ENCODE measurements around the gene FEZ2.

The FEZ2 gene

DNA sequence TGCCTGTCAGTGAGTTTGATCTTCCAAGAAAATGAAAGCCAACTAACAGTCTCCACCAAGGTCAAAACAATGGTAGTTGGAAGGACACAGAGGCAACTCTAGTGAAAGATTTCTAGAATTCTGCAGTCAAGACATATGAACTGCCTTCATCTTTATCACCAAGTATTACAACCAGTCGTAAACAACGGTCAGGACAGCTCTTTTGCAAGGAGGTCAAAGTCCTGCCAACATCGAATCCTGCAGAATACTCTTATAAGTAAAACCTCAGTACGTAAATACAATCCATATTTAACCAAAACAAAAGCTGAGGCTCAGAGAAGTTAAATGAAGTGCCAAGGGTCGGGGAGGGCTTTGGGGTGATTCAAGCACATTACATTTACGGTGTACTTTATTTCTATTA, 3.1 kb downstream of the FEZ2 start:
- in situ Hi-C loops (cut with MboI; ENCODE audit: low pct_unique_long_range_greater_than_20kb, low sequenced_read_pairs): no loop called here
- no peak for DNase-seq

DNA sequence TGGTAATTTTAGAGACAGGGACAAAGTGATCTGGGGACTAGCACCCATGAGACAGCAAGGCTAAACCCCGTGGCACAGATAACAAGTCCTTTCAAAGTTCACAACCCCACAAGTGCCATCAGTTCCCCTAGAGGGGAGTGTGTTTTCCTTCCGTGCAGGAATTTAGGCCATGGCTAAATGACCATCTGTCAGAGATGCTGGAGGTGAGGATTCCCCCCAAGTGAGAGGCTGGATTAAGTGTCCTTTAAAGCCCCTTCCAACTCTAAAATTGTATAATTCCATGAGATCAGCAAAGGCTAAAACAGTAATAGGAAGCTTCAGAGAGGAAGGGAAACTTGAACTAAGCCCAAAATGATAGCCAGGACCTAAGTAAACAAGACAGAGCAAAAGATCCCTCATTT, 8.7 kb downstream of the FEZ2 start:
- DNase-seq: no peak

GRCh38 chr2:36587556-36587955, 10.4 kb downstream of the FEZ2 start:
- DNase-seq: no peak
- in situ Hi-C loops (cut with MboI; ENCODE audit: low pct_unique_long_range_greater_than_20kb, low sequenced_read_pairs): no loop called here

More for the DNA sequence above, 8.7 kb downstream of the FEZ2 start:
- in situ Hi-C loops (cut with MboI; ENCODE audit: low pct_unique_long_range_greater_than_20kb, low sequenced_read_pairs): no loop called here

DNA sequence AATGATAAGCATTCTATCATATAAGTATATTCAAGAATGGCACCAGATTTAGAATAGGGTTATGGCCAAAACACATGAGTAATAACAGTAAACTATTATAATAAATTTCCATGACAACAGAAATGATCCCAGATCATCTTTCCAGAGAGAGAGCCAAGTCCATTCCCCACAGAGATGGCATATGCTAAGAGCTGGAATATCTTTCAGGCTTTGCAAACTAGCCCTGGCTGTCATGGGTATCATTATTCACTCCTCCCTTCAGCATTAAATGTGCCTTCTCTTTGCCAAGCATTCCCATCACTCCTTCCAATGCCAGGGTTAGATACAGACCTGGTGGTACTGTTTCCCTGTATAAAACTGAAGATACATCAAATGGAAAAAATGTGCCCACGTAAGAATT, 10.9 kb downstream of the FEZ2 start:
- DNase-seq: no peak
- in situ Hi-C loops (cut with MboI; ENCODE audit: low pct_unique_long_range_greater_than_20kb, low sequenced_read_pairs): no loop called here

DNA sequence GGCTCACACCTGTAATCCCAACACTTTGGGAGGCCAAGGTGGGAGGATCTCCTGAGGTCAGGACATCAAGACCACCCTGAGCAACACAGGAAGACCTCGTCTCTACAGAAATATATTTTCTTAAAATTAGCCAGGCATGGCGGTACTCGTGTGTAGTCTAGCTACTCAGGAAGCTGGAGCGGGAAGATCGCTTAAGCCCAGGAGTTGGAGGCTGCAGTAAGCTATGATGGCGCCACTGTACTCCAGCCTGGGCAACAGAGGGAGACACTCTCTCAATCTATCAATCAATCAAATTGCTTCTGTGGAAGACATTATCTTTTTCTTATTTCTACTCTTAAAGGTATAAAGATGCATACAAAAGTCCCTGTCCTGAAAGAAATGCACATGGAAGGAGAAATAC, 11.3 kb downstream of the FEZ2 start:
- no peak for DNase-seq
- in situ Hi-C loops (cut with MboI; ENCODE audit: low pct_unique_long_range_greater_than_20kb, low sequenced_read_pairs): no loop called here

- in situ Hi-C loops (cut with MboI; ENCODE audit: low pct_unique_long_range_greater_than_20kb, low sequenced_read_pairs): no loop called here
- DNase-seq: no peak
These were observed 13.7 kb downstream of the FEZ2 start for GRCh38 chr2:36584148-36584794.

DNA sequence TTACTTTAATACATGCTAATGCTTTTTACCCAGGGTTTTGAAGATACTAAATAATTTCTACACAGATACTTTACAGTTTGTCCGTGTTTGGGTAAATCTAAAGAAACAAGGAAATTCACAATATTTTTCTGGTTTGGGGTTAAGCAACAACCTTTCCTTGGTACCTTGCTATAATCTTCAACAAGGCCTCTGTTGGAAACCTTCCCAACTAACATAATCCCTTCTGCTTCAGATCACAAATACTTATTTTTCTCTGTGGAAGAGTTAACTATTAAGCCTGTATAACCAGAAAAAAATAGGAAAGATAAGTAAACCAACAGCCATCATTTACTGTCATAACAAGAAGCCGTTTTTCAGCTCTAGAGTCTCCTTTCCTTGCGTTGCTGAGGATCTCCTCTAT, 15.0 kb downstream of the FEZ2 start:
- in situ Hi-C loops (cut with MboI; ENCODE audit: low pct_unique_long_range_greater_than_20kb, low sequenced_read_pairs): no loop called here

GRCh38 chr2:36582538-36582937, 15.4 kb downstream of the FEZ2 start:
- DNase-seq: no peak
- in situ Hi-C loops (cut with MboI; ENCODE audit: low pct_unique_long_range_greater_than_20kb, low sequenced_read_pairs): no loop called here

More for the DNA sequence above, 15.0 kb downstream of the FEZ2 start:
- no peak for DNase-seq

GRCh38 chr2:36579297-36579664, 18.7 kb downstream of the FEZ2 start:
- no peak for DNase-seq
- in situ Hi-C loops (cut with MboI; ENCODE audit: low pct_unique_long_range_greater_than_20kb, low sequenced_read_pairs): no loop called here

DNA sequence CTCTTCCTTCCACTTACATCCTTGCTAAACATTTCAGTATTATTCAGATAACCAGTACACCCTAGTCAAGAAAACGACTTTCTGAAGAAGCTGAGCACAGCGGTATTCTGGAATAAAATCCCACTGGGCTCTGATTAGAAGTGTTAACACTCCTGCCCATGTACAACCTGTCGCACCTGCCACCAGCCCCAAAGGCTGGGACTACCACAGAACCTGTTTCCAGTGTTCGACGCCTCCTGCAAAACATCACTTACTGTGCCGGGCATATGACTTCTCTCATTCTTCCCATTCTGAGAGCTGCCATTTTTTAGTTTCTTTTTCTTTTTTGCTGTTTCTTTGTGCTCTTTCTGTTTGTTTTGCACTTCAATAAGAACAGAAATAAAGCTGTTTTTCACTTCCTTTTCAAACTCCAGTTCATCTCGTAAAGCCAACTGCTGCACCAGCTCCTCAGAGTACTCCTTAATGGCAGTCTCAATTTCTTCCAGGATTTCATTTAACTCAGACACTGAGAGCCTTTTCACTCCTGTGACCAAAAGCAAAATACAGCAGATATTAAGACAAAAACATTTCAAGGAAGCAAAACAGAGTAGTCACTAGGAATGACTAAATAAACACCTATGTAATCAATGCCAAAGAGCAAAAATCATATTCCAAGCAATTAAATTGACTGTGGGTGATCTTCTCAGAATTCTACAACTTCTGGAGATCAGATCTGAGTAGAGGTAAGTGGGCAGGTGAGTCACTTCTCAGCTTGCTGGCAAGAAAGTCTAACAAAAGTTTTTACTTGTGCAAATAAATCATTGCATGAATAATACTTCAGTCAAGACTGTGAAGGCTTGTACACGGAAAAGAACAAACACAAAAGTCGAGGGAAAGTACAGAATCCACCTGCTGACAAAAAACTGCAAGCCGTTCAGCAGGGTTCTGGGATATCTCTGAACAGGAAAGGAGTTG, 19.3 kb downstream of the FEZ2 start:
- in situ Hi-C loops (cut with MboI; ENCODE audit: low pct_unique_long_range_greater_than_20kb, low sequenced_read_pairs): no loop called here
- DNase-seq: no peak

- in situ Hi-C loops (cut with MboI; ENCODE audit: low pct_unique_long_range_greater_than_20kb, low sequenced_read_pairs): no loop called here
These were observed 20.1 kb downstream of the FEZ2 start for GRCh38 chr2:36577884-36578283.

GRCh38 chr2:36574560-36574959, 23.4 kb downstream of the FEZ2 start:
- DNase-seq: no peak
- in situ Hi-C loops (cut with MboI; ENCODE audit: low pct_unique_long_range_greater_than_20kb, low sequenced_read_pairs): no loop called here

More at GRCh38 chr2:36577884-36578283, 20.1 kb downstream of the FEZ2 start:
- no peak for DNase-seq

DNA sequence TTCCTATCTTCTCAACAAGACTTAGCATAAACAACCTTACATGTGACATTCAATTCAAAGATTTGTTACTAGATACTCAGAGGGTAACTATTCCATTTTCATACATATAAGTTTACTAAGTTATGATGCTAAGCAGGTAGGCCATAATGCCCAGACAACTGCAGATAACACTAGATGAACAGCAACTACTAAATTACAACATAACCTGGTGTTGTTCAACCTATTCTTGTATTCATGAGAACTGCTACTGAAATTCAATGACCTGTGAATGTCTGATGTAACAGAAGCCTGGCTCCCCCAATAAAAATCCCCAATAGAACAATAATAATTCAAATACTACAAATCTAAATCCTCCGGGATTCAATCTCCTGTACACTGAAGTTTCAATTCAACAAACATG, 24.8 kb downstream of the FEZ2 start:
- no peak for DNase-seq
- in situ Hi-C loops (cut with MboI; ENCODE audit: low pct_unique_long_range_greater_than_20kb, low sequenced_read_pairs): no loop called here

DNA sequence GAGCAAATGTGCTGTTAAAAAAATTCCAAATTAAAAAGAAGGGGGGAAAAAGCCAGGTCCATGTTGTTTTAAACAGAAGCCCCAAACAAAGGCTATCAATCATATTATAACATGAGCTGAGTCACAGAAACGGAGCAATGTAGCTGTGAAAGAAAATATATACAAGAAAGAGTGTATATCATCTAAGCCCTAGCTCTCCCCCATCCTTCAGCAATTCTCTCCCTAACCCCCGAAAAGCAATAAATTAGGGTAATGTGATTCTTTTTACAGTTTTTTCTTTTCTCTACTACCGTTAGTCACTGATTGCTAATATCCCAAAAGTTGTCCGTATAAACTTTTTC, 25.3 kb downstream of the FEZ2 start:
- DNase-seq: no peak
- in situ Hi-C loops (cut with MboI; ENCODE audit: low pct_unique_long_range_greater_than_20kb, low sequenced_read_pairs): no loop called here

DNA sequence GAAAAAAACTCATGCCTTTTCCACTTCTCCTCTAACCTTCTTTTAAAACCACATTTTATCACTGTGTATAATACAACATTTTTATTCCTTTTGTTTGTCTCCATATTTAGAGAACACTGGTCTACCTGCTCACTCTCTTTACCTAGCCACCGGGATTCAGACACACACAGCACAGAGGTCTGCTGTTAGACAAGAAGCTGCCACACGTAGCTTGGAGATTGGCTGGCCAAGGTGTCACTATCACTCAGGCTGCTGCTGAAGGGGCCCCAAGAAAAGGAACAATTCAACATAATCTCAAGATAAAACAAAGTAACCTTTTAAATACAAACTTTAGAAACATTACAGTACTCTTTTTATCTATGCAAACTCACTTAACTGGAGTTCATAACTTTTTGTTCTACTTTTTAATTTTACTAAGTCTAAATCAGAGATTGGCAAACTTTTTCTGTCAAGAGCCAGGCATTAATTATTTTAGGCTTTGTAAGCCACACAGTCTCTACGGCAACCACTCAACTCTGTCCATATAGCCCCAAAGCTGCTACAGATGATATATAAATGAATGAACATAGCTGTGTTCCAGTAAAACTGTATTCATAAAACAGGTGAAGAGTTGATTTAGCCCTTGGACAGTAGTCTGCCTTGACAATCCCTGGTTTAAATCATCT, 25.8 kb downstream of the FEZ2 start:
- in situ Hi-C loops (cut with MboI; ENCODE audit: low pct_unique_long_range_greater_than_20kb, low sequenced_read_pairs): no loop called here
- DNase-seq: no peak

GRCh38 chr2:36570416-36570815, 27.6 kb downstream of the FEZ2 start:
- in situ Hi-C loops (cut with MboI; ENCODE audit: low pct_unique_long_range_greater_than_20kb, low sequenced_read_pairs): no loop called here

GRCh38 chr2:36569267-36569856, 28.6 kb downstream of the FEZ2 start:
- in situ Hi-C loops (cut with MboI; ENCODE audit: low pct_unique_long_range_greater_than_20kb, low sequenced_read_pairs): no loop called here
- DNase-seq: no peak

More at GRCh38 chr2:36570416-36570815, 27.6 kb downstream of the FEZ2 start:
- DNase-seq: no peak

GRCh38 chr2:36568516-36569246, 29.3 kb downstream of the FEZ2 start:
- no peak for DNase-seq
- in situ Hi-C loops (cut with MboI; ENCODE audit: low pct_unique_long_range_greater_than_20kb, low sequenced_read_pairs): no loop called here

DNA sequence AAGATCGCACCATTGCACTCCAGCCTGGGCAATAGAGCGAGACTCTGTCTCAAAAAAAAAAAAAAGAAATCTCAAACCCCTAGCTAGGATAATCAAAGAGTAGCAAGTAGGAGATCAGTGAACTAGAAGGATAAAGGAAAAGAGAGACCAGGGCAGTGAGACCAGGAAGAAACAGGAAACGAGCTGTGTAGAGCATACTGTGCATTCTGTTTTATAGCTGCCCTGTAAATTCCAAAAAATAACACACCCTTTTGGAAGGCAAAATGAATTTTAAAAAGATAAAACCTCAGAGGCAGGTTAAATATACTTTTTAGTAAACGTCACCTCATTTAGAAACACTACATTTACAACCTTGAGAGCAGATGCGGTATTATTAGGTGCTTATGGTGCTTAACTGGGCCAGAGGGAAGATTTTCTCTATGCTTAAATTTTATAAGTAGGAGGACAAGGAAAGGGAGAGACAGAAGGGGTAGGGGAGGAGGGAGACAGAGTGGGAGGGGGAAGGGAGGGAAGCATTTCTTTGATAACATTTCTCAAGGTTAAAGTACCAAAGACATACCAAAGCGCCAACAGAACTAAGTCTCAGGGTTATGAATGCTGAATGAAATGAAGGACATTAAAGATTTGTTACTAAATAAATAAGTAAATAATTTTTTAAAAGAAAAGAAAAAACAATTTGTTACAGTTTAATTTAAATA, 30.1 kb downstream of the FEZ2 start:
- in situ Hi-C loops (cut with MboI; ENCODE audit: low pct_unique_long_range_greater_than_20kb, low sequenced_read_pairs): no loop called here

More for the DNA sequence above, 30.1 kb downstream of the FEZ2 start:
- DNase-seq: no peak
